Measurements from ENCODE around the gene SLC44A5.

DNA sequence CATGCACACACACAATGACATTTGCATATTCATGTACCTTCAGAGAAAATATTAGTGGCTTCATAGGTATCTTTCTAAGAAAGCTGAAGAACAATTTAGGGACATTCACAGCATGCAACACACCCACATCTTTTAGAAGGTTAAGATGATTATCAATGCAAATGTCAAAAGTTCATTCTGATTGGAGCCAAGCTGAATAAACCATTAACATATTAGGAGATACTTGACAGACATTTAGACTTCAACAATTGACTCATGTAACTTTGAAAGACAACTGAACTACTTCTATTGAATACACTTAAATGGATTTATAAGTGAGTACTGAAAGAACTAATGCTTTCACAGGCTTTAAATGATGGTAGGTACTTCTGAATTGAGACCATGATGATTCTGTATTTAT is 365.7 kb downstream of the SLC44A5 start:
- TF ChIP-seq, protein P1, sequence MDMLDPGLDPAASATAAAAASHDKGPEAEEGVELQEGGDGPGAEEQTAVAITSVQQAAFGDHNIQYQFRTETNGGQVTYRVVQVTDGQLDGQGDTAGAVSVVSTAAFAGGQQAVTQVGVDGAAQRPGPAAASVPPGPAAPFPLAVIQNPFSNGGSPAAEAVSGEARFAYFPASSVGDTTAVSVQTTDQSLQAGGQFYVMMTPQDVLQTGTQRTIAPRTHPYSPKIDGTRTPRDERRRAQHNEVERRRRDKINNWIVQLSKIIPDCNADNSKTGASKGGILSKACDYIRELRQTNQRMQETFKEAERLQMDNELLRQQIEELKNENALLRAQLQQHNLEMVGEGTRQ (IDR thresholded peaks at IDR 0.05): no peak
- no peak for TF ChIP-seq CTCF (IDR thresholded peaks at IDR 0.05)
